SU-DHL-6 (cell line): Measurements from ENCODE around the gene TTLL11.

ENCODE experiments used
- H2AFZ ChIP-seq: fragments of 200-600 bp; sonication (generic); 2 replicates; pipeline ENCODE4 v1.6.1; 2014; ENCODE audit warnings: low read depth, mild to moderate bottlenecking, moderate library complexity, mixed read lengths, antibody characterized with exemption, low read length; ENCODE audit not compliant: severe bottlenecking
- H3F3A ChIP-seq: fragments of 200-600 bp; shearing (Covaris generic); 2 replicates; pipeline ENCODE4 v1.6.0; 2016; ENCODE audit warnings: antibody characterized with exemption, mild to moderate bottlenecking; ENCODE audit not compliant: insufficient read depth
- H3K27ac ChIP-seq: fragments of 200-600 bp; sonication (generic); 2 replicates; pipeline ENCODE4 v1.5.1; 2016; ENCODE audit warnings: low read depth, mild to moderate bottlenecking, low read length, moderate library complexity, mixed read lengths
- H3K27me3 ChIP-seq: fragments of 200-600 bp; sonication (generic), shearing (Covaris generic); 2 replicates; pipeline ENCODE4 v1.6.0; 2014; ENCODE audit warnings: mild to moderate bottlenecking, low read length
- H3K36me3 ChIP-seq: fragments of 200-600 bp; sonication (generic); 2 replicates; pipeline ENCODE4 v1.6.1; 2014; ENCODE audit warnings: mild to moderate bottlenecking, low read length, mixed read lengths
- H3K4me2 ChIP-seq: fragments of 300-600, 200-600 bp; shearing (Covaris generic), sonication (generic); 2 replicates; pipeline ENCODE4 v1.6.0; 2014; ENCODE audit warnings: low read length, low read depth, mild to moderate bottlenecking; ENCODE audit not compliant: poor library complexity, severe bottlenecking
- H3K4me3 ChIP-seq: fragments of 200-600 bp; sonication (generic); 2 replicates; pipeline ENCODE4 v1.5.1; 2014; ENCODE audit warnings: antibody characterized with exemption, low read length, mild to moderate bottlenecking, mixed read lengths; ENCODE audit not compliant: insufficient read depth, poor library complexity, severe bottlenecking
- H3K79me2 ChIP-seq: fragments of 200-600 bp; sonication (generic); 2 replicates; pipeline ENCODE4 v1.6.1; 2014; ENCODE audit warnings: mild to moderate bottlenecking, low read length, moderate library complexity; ENCODE audit not compliant: insufficient read depth
- H3K9ac ChIP-seq: fragments of 200-600 bp; sonication (generic); 2 replicates; pipeline ENCODE4 v1.7.0; 2014; ENCODE audit warnings: mild to moderate bottlenecking, low read length
- H3K9me2 ChIP-seq: fragments of 200-600 bp; sonication (generic); replicated peaks from 2 replicates; pipeline ENCODE4 v1.6.1; 2014; ENCODE audit warnings: low read length; ENCODE audit not compliant: insufficient read depth
- H3K9me3 ChIP-seq: fragments of 200-600 bp; sonication (generic); 2 replicates; pipeline ENCODE4 v1.6.1; 2014; ENCODE audit warnings: low read length, mixed read lengths; ENCODE audit not compliant: insufficient read depth
- H4K20me1 ChIP-seq: fragments of 200-600 bp; sonication (generic); 2 replicates; pipeline ENCODE4 v1.6.1; 2014; ENCODE audit warnings: low read depth, mild to moderate bottlenecking, antibody characterized with exemption, low read length, moderate library complexity, mixed read lengths
- CTCF ChIP-seq: fragments of 200-600 bp; sonication (generic); IDR thresholded peaks from one replicate; pipeline ENCODE4 v1.5.1; 2017; ENCODE audit warnings: antibody characterized with exemption, mild to moderate bottlenecking, low read length, moderate library complexity; ENCODE audit not compliant: insufficient read depth, poor library complexity, severe bottlenecking
- EZH2phosphoT487 ChIP-seq: fragments of 200-600 bp; sonication (generic), shearing (Covaris generic); conservative IDR thresholded peaks from 2 replicates; pipeline ENCODE4 v1.6.1; 2018; ENCODE audit warnings: mild to moderate bottlenecking, antibody characterized with exemption, low read length, moderate library complexity, mixed read lengths

The TTLL11 gene

GRCh38 chr9:121826711-121827110 lies 266.4 kb downstream of the TTLL11 start:
- no peaks in the 10 kb centered on the region for H3K9me2 ChIP-seq
- no peaks in the 10 kb centered on the region for H3K36me3 ChIP-seq
- H3F3A ChIP-seq, result no peaks in the 10 kb centered on the region
- H3K79me2 ChIP-seq, result no peaks in the 10 kb centered on the region
- no peaks in the 10 kb centered on the region for H4K20me1 ChIP-seq
- H3K4me3 ChIP-seq, result no peak overlapping the region
- H3K27ac ChIP-seq, result no peak overlapping the region
- H3K9me3 ChIP-seq, result no peaks in the 10 kb centered on the region
- H3K9ac ChIP-seq, result no peak overlapping the region
- no peak for TF ChIP-seq EZH2phosphoT487
- no peak for TF ChIP-seq CTCF
- no peaks in the 10 kb centered on the region for H3K27me3 ChIP-seq
- H2AFZ ChIP-seq, result no peak overlapping the region
- no peak overlapping the region for H3K4me2 ChIP-seq

GRCh38 chr9:121825031-121825691 lies 267.9 kb downstream of the TTLL11 start:
- TF ChIP-seq CTCF, result no peak
- TF ChIP-seq EZH2phosphoT487, result no peak
- H3K79me2 ChIP-seq, result no peaks in the 10 kb centered on the region
- H3K4me3 ChIP-seq, result no peak overlapping the region
- H2AFZ ChIP-seq, result no peak overlapping the region
- H3F3A ChIP-seq, result no peaks in the 10 kb centered on the region
- no peaks in the 10 kb centered on the region for H3K36me3 ChIP-seq
- no peaks in the 10 kb centered on the region for H4K20me1 ChIP-seq
- H3K27me3 ChIP-seq, result no peaks in the 10 kb centered on the region
- H3K9ac ChIP-seq, result no peak overlapping the region
- no peaks in the 10 kb centered on the region for H3K9me3 ChIP-seq
- H3K9me2 ChIP-seq, result no peaks in the 10 kb centered on the region
- H3K27ac ChIP-seq, result no peak overlapping the region
- H3K4me2 ChIP-seq, result no peak overlapping the region

GRCh38 chr9:121824651-121825030 lies 268.5 kb downstream of the TTLL11 start:
- no peaks in the 10 kb centered on the region for H3K79me2 ChIP-seq
- H3K36me3 ChIP-seq, result no peaks in the 10 kb centered on the region
- H4K20me1 ChIP-seq, result no peaks in the 10 kb centered on the region
- no peak overlapping the region for H3K27ac ChIP-seq
- H3K9ac ChIP-seq, result no peak overlapping the region
- no peak overlapping the region for H2AFZ ChIP-seq
- no peak overlapping the region for H3K4me3 ChIP-seq
- no peak for TF ChIP-seq CTCF
- TF ChIP-seq EZH2phosphoT487, result no peak
- no peaks in the 10 kb centered on the region for H3K9me2 ChIP-seq
- H3K27me3 ChIP-seq, result no peaks in the 10 kb centered on the region
- no peaks in the 10 kb centered on the region for H3F3A ChIP-seq
- no peak overlapping the region for H3K4me2 ChIP-seq
- H3K9me3 ChIP-seq, result no peaks in the 10 kb centered on the region
